DND-41 (cell line): Measurements from ENCODE around the gene DCAF4.

Experiments
- ATAC-seq: fragments of 200-7000 bp; cut with Tn5 transposase; 3 replicates; pipeline ENCODE4 v1.9.1; 2021; ENCODE audit warnings: low read depth; ENCODE audit not compliant: insufficient read depth
- DNase-seq: peaks from one replicate; pipeline ENCODE4 v3.0.0-alpha.2; 2020
- H2AFZ ChIP-seq: 2 replicates; pipeline ENCODE4 v1.6.0; 2012; ENCODE audit warnings: low read depth, low read length
- H3K27ac ChIP-seq: 2 replicates; pipeline ENCODE4 v1.5.1; 2012; ENCODE audit warnings: low read length, inconsistent platforms
- H3K27me3 ChIP-seq: fragments of 200-600 bp; sonication (generic); 2 replicates; pipeline ENCODE4 v1.6.0; 2012; ENCODE audit warnings: low read length, mild to moderate bottlenecking, inconsistent platforms; ENCODE audit not compliant: insufficient read depth, poor library complexity
- H3K36me3 ChIP-seq: 2 replicates; pipeline ENCODE4 v1.5.1; 2012; ENCODE audit warnings: low read length, inconsistent platforms; ENCODE audit not compliant: insufficient read depth
- H3K4me1 ChIP-seq: 2 replicates; pipeline ENCODE4 v1.5.1; 2012; ENCODE audit warnings: mild to moderate bottlenecking, low read length; ENCODE audit not compliant: insufficient read depth
- H3K4me2 ChIP-seq: 2 replicates; pipeline ENCODE4 v1.6.0; 2012; ENCODE audit warnings: mild to moderate bottlenecking, moderate library complexity, low read length, inconsistent platforms; ENCODE audit not compliant: insufficient read depth
- H3K4me3 ChIP-seq, 2 experiments: fragments of 200-600 bp in 1 of 2; shearing (Covaris generic) in 1 of 2; 2 replicates each; pipeline ENCODE4 v1.5.1; 2012 to 2016; ENCODE audit warnings: inconsistent platforms in 2 of 2, low read length in 2 of 2, mild to moderate bottlenecking in 2 of 2, low read depth in 1 of 2, moderate library complexity in 1 of 2
- H3K79me2 ChIP-seq: 2 replicates; pipeline ENCODE4 v1.6.0; 2012; ENCODE audit warnings: low read length, inconsistent platforms; ENCODE audit not compliant: insufficient read depth
- H3K9ac ChIP-seq: 2 replicates; pipeline ENCODE4 v1.6.0; 2012; ENCODE audit warnings: low read depth, mild to moderate bottlenecking, inconsistent platforms, low read length, moderate library complexity
- H3K9me3 ChIP-seq: 2 replicates; pipeline ENCODE4 v1.5.1; 2012; ENCODE audit warnings: low read length, moderate library complexity, mild to moderate bottlenecking, inconsistent platforms; ENCODE audit not compliant: insufficient read depth, severe bottlenecking
- H4K20me1 ChIP-seq: 2 replicates; pipeline ENCODE4 v1.6.0; 2012; ENCODE audit warnings: low read length; ENCODE audit not compliant: insufficient read depth
- CTCF ChIP-seq: IDR thresholded peaks from 2 replicates; pipeline ENCODE4 v1.5.1; 2012; ENCODE audit warnings: borderline replicate concordance, low read length, moderate library complexity, mild to moderate bottlenecking; ENCODE audit not compliant: poor library complexity, severe bottlenecking; ENCODE audit errors: extremely low read depth
- EZH2 ChIP-seq: IDR thresholded peaks from 3 replicates; pipeline ENCODE4 v1.6.1; 2012; ENCODE audit warnings: borderline replicate concordance, low read depth, mild to moderate bottlenecking, moderate library complexity, low read length, inconsistent platforms; ENCODE audit not compliant: severe bottlenecking

The DCAF4 gene

GRCh38 chr14:72920008-72920407 lies 6.3 kb upstream of the DCAF4 start:
- Histone ChIP-seq H3K4me1 (no peaks in the 10 kb centered on the region), H3K79me2 (no peaks in the 10 kb centered on the region), H3K4me2 (no peak overlapping the region), H3K27me3 (peaks cover 8% of the 10 kb centered on the region), H4K20me1 (no peaks in the 10 kb centered on the region), H3K27ac (no peak overlapping the region), H2AFZ (no peak overlapping the region), H3K36me3 (no peaks in the 10 kb centered on the region), H3K9ac (no peak overlapping the region), H3K9me3 (no peaks in the 10 kb centered on the region), H3K4me3 (no peak overlapping the region)
- peak; percentile 19 for TF ChIP-seq CTCF
- TF ChIP-seq EZH2: no peak
- no peak for ATAC-seq
- DNase-seq: no peak

GRCh38 chr14:72921396-72921795 lies 4.9 kb upstream of the DCAF4 start:
- TF ChIP-seq EZH2 (no peak), CTCF (no peak)
- peaks cover 5% of the 10 kb centered on the region for H3K4me1 ChIP-seq

GRCh38 chr14:72924337-72924736 lies 1.9 kb upstream of the DCAF4 start:
- no peak for DNase-seq
- Histone ChIP-seq H3K79me2 (peaks cover 4% of the 10 kb centered on the region; the same call in 1 of the 2 replicates), H3K4me2 (no peak overlapping the region)

More at GRCh38 chr14:72921396-72921795, 4.9 kb upstream of the DCAF4 start:
- Histone ChIP-seq H4K20me1 (no peaks in the 10 kb centered on the region), H3K79me2 (no peaks in the 10 kb centered on the region), H3K9me3 (no peaks in the 10 kb centered on the region), H3K27me3 (peaks cover 8% of the 10 kb centered on the region), H3K9ac (no peak overlapping the region), H3K4me3 (no peak overlapping the region), H3K4me2 (no peak overlapping the region), H2AFZ (no peak overlapping the region), H3K36me3 (no peaks in the 10 kb centered on the region), H3K27ac (no peak overlapping the region)
- no peak for DNase-seq
- ATAC-seq: no peak

More at GRCh38 chr14:72924337-72924736, 1.9 kb upstream of the DCAF4 start:
- no peak for ATAC-seq
- Histone ChIP-seq H4K20me1 (no peaks in the 10 kb centered on the region), H3K4me3 (no peak overlapping the region), H3K27ac (no peak overlapping the region), H3K4me1 (peaks cover 17% of the 10 kb centered on the region), H3K27me3 (peaks cover 2% of the 10 kb centered on the region), H2AFZ (no peak overlapping the region), H3K9me3 (no peaks in the 10 kb centered on the region), H3K9ac (no peak overlapping the region), H3K36me3 (no peaks in the 10 kb centered on the region)
- TF ChIP-seq EZH2: no peak
- no peak for TF ChIP-seq CTCF
